Fibroblast of lung (primary cell): ENCODE measurements around the gene BCAR1. TPM values are rescaled to one million over a fixed set of nuclear protein-coding genes. Genes with fewer than 3 reads are reported as not detected.

Experiments used
- DNase-seq, 2 donors: peaks; one replicate each; pipeline versions ENCODE4 v3.0.0 to v3.0.0-alpha.2; 2010; ENCODE audit warnings: low read depth in 2 of 2
- H2AFZ ChIP-seq: 2 replicates; pipeline ENCODE4 v1.5.1; 2012; ENCODE audit warnings: low read length, control low read depth, inconsistent platforms
- H3K27ac ChIP-seq: 2 replicates; pipeline ENCODE4 v1.5.1; 2011; ENCODE audit warnings: low read length, control low read depth; ENCODE audit not compliant: insufficient read depth
- H3K27me3 ChIP-seq: 2 replicates; pipeline ENCODE4 v1.5.1; 2011; ENCODE audit warnings: mild to moderate bottlenecking, low read length; ENCODE audit not compliant: control insufficient read depth, insufficient read depth
- H3K36me3 ChIP-seq: 2 replicates; pipeline ENCODE4 v1.5.1; 2011; ENCODE audit warnings: low read length; ENCODE audit not compliant: control insufficient read depth, insufficient read depth
- H3K4me1 ChIP-seq: 2 replicates; pipeline ENCODE4 v1.5.1; 2011; ENCODE audit warnings: low read length; ENCODE audit not compliant: control insufficient read depth, insufficient read depth; ENCODE audit errors: extremely low read depth
- H3K4me2 ChIP-seq: 2 replicates; pipeline ENCODE4 v1.5.1; 2011; ENCODE audit warnings: low read length, control low read depth; ENCODE audit not compliant: insufficient read depth; ENCODE audit errors: extremely low read depth
- H3K4me3 ChIP-seq, 4 experiments: fragments of 200-600 bp in 1 of 4; sonication (generic) in 1 of 4; replicated peaks in 1 of 4; 2 replicates each; pipeline ENCODE4 v1.5.1; 2011 to 2016; ENCODE audit warnings: low read length in 4 of 4, low read depth in 3 of 4, mild to moderate bottlenecking in 3 of 4, control low read depth in 2 of 4, inconsistent platforms in 1 of 4, mixed read lengths in 1 of 4; ENCODE audit not compliant: insufficient read depth in 1 of 4; ENCODE audit errors: control extremely low read depth in 1 of 4
- H3K79me2 ChIP-seq: 2 replicates; pipeline ENCODE4 v1.5.1; 2012; ENCODE audit warnings: mild to moderate bottlenecking, low read length, inconsistent platforms; ENCODE audit not compliant: control insufficient read depth, insufficient read depth
- H3K9ac ChIP-seq: 2 replicates; pipeline ENCODE4 v1.5.1; 2011; ENCODE audit warnings: mild to moderate bottlenecking, low read length, control low read depth; ENCODE audit not compliant: insufficient read depth
- H3K9me3 ChIP-seq: 2 replicates; pipeline ENCODE4 v1.5.1; 2012; ENCODE audit warnings: low read depth, low read length; ENCODE audit not compliant: control insufficient read depth, insufficient read depth
- H4K20me1 ChIP-seq: 2 replicates; pipeline ENCODE4 v1.5.1; 2011; ENCODE audit warnings: low read length; ENCODE audit not compliant: control insufficient read depth, insufficient read depth; ENCODE audit errors: extremely low read depth
- EZH2 ChIP-seq: IDR thresholded peaks from 2 replicates; pipeline ENCODE4 v1.5.1; 2012; ENCODE audit warnings: low read length, control low read depth, mild to moderate bottlenecking; ENCODE audit errors: missing control alignments
- polyA minus RNA-seq: library from RNA; depleted of rRNA, polyadenylated mRNA; stranded (reverse); fragments of >200 nt; gene quantifications from 2 replicates; pipeline ENCODE4 v1.2.3, GENCODE V29; 2011; ENCODE audit warnings: low replicate concordance
- polyA plus RNA-seq, 2 donors: library from polyadenylated mRNA; depleted of rRNA in 1 of 2; stranded (reverse) in 1 of 2; unstranded in 1 of 2; fragments of >200 nt; gene quantifications; 2 replicates each; pipeline ENCODE4 v1.2.1, GENCODE V29; 2011 to 2012; ENCODE audit warnings: missing spikeins in 1 of 2
- total RNA-seq: library from RNA; depleted of rRNA; stranded (reverse); fragments of >200 nt; gene quantifications from 2 replicates; pipeline ENCODE4 v1.2.1, GENCODE V29; 2014
- TF ChIP-seq, protein P1 (sequence below), 2 donors: IDR thresholded peaks in 1 of 2; conservative IDR thresholded peaks in 1 of 2; 1 replicate in 1 of 2; 2 replicates in 1 of 2; pipeline ENCODE4 v1.5.1; 2011 to 2012; ENCODE audit warnings: low read length in 2 of 2, control low read depth in 1 of 2, inconsistent platforms in 1 of 2, low read depth in 1 of 2, mild to moderate bottlenecking in 1 of 2

The BCAR1 gene, protein sequence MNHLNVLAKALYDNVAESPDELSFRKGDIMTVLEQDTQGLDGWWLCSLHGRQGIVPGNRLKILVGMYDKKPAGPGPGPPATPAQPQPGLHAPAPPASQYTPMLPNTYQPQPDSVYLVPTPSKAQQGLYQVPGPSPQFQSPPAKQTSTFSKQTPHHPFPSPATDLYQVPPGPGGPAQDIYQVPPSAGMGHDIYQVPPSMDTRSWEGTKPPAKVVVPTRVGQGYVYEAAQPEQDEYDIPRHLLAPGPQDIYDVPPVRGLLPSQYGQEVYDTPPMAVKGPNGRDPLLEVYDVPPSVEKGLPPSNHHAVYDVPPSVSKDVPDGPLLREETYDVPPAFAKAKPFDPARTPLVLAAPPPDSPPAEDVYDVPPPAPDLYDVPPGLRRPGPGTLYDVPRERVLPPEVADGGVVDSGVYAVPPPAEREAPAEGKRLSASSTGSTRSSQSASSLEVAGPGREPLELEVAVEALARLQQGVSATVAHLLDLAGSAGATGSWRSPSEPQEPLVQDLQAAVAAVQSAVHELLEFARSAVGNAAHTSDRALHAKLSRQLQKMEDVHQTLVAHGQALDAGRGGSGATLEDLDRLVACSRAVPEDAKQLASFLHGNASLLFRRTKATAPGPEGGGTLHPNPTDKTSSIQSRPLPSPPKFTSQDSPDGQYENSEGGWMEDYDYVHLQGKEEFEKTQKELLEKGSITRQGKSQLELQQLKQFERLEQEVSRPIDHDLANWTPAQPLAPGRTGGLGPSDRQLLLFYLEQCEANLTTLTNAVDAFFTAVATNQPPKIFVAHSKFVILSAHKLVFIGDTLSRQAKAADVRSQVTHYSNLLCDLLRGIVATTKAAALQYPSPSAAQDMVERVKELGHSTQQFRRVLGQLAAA
- 26.5 and 36.8 TPM in 2 replicates for total RNA-seq
- polyA plus RNA-seq = 32.8 and 66.5 TPM in 2 replicates
- polyA plus RNA-seq (2012) = 68.9 and 146 TPM in 2 replicates
- 37.6 and 115 TPM in 2 replicates for polyA minus RNA-seq

DNA sequence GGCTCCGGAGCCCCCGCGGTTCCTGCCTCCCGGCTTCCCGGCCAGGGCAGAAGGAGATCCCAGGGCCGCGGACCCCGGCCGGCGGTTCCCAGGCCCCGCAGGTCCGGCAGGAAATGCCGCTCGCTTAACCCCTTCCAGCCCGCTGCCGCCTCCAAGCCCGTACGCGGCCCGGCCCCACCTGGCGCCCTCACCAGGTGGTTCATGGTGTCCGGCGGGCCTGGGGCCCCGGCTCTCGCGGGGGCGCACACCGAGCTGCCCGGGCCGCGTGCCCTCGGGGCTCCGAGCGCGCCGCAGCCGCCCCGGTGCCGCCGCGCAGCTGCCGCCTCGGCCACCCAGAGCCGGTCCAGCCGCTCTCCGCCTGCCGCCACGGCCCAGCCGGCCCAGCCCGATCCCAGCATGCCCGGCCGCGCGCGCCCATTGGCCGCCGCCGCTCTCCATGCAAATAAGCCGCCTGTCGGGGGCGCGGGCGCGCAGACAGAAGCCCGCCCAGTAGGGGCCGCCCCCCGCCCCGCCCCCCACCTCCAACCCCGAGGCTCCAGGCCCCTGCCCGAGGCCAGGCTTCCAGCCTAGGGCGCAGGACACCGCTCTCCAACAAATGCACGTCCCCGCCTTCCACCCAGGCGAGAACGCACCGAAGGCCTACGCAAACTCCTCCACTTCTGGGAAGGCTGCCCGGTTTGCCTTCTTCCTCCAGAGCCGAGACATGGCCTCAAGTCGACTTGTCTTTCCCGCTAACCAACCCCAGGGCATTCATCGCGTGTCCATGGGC is at the start of gene BCAR1:
Gene BCAR1 (minus strand): TSS at position 345 of the 769 bp plus-strand sequence. CDS start 142 bp downstream, at position 203.
- H3K27me3 ChIP-seq = no peaks in the 10 kb centered on the region
- TF ChIP-seq EZH2 = no peak
- TF ChIP-seq, protein P1, sequence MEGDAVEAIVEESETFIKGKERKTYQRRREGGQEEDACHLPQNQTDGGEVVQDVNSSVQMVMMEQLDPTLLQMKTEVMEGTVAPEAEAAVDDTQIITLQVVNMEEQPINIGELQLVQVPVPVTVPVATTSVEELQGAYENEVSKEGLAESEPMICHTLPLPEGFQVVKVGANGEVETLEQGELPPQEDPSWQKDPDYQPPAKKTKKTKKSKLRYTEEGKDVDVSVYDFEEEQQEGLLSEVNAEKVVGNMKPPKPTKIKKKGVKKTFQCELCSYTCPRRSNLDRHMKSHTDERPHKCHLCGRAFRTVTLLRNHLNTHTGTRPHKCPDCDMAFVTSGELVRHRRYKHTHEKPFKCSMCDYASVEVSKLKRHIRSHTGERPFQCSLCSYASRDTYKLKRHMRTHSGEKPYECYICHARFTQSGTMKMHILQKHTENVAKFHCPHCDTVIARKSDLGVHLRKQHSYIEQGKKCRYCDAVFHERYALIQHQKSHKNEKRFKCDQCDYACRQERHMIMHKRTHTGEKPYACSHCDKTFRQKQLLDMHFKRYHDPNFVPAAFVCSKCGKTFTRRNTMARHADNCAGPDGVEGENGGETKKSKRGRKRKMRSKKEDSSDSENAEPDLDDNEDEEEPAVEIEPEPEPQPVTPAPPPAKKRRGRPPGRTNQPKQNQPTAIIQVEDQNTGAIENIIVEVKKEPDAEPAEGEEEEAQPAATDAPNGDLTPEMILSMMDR (conservative IDR thresholded peaks at IDR 0.05 in 1 of 2, IDR thresholded peaks at IDR 0.05 in 1 of 2; ENCODE audit: low read depth in 1 of 2, low read length in 2 of 2) = no peak
- H3K36me3 ChIP-seq = peaks cover 2% of the 10 kb centered on the region
- H4K20me1 ChIP-seq = peaks cover 1% of the 10 kb centered on the region
- peaks cover 69% of the 10 kb centered on the region for H3K4me1 ChIP-seq
- H3K9ac ChIP-seq = peak within 1 kb of the TSS; percentile 92
- H3K27ac ChIP-seq = peak within 1 kb of the TSS; percentile 97
- H3K4me2 ChIP-seq = peak within 1 kb of the TSS; percentile 90
- H2AFZ ChIP-seq = no peak within 1 kb of the TSS
- no peaks in the 10 kb centered on the region for H3K9me3 ChIP-seq
- peak; percentile 90 to 92 for DNase-seq
- peaks cover 95% of the 10 kb centered on the region for H3K79me2 ChIP-seq
- H3K4me3 ChIP-seq = peak within 1 kb of the TSS; percentile 37 to 80 (median 70)

DNA sequence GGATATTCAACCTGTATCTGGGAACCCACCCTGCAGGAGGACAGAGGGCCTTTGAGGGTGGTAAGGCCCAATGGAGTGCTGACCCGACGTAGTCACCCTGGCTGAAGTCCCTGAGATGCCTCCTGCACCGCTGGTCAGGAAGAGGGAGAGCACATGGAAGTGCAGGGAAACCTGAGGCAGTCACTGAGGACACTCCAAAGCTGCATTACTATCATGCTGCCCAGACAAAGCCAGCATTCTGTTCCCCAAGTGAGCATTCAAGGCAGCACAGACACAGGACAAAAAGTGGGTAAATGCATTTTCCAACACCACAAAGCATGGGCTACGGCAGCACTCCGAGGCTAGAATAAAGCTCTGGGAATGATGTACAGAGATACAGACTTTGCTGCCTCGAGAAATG is 46.8 kb upstream of the BCAR1 start:
- Histone ChIP-seq H3K79me2 (no peaks in the 10 kb centered on the region), H4K20me1 (no peaks in the 10 kb centered on the region), H3K9ac (no peak overlapping the region), H3K36me3 (peaks cover 9% of the 10 kb centered on the region), H3K4me2 (no peak overlapping the region), H3K27me3 (no peaks in the 10 kb centered on the region), H3K9me3 (no peaks in the 10 kb centered on the region), H2AFZ (no peak overlapping the region), H3K27ac (no peak overlapping the region), H3K4me3 (no peak overlapping the region), H3K4me1 (peaks cover 4% of the 10 kb centered on the region)
- no peak for TF ChIP-seq EZH2
- TF ChIP-seq, protein P1 (conservative IDR thresholded peaks at IDR 0.05 in 1 of 2, IDR thresholded peaks at IDR 0.05 in 1 of 2; ENCODE audit: low read depth in 1 of 2, low read length in 2 of 2) = no peak
- DNase-seq = no peak
